Activated T-helper 1 cell treated with anti-CD3 and anti-CD28 coated beads, Interleukin-2, amount 50 U/mL, for 16 hours (primary cell): Measurements from ENCODE around the gene SRSF4.
"Not testable (repeated sequence)": the region's sequence is repeated elsewhere in the genome, so short reads cannot be mapped to it uniquely, and the experiment has no call there.

Source experiments
- DNase-seq, 2 donors: peaks; one replicate each; pipeline ENCODE4 v3.0.0-alpha.2; 2020; ENCODE audit warnings: low read depth in 1 of 2, low spot score in 1 of 2

SRSF4 gene

DNA sequence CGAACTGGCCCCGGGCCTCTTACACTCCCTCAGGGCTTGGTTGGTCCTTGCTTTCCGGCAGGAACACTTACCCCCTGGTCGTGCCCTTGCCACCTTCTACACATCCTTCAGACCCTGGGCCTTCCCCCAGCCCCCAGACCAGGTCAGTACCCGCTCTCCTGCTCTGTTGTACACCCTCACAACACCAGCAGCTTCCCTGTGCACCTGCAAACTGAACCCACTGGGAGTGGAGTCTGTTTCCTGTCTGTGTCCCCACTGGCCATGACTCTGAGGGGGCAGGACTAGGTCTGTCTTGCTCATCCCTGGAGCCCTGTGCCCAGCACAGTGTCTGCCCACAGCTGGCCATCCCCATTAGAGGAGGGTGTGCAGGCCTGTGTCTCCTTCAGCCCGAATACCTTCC lies 55.9 kb downstream of the SRSF4 start:
- DNase-seq: no peak

GRCh38 chr1:29125237-29125641 lies 56.5 kb downstream of the SRSF4 start:
- no peak for DNase-seq

- DNase-seq: peak; percentile 33
Measured at GRCh38 chr1:29124366-29125236, 57.1 kb downstream of the SRSF4 start.

- DNase-seq: no peak
Measured at GRCh38 chr1:29123887-29124365, 57.8 kb downstream of the SRSF4 start, which contains the start of gene TMEM200B. Gene TMEM200B (minus strand): TSS chr1:29123903. CDS start chr1:29121828, 2,075 bp downstream.

DNA sequence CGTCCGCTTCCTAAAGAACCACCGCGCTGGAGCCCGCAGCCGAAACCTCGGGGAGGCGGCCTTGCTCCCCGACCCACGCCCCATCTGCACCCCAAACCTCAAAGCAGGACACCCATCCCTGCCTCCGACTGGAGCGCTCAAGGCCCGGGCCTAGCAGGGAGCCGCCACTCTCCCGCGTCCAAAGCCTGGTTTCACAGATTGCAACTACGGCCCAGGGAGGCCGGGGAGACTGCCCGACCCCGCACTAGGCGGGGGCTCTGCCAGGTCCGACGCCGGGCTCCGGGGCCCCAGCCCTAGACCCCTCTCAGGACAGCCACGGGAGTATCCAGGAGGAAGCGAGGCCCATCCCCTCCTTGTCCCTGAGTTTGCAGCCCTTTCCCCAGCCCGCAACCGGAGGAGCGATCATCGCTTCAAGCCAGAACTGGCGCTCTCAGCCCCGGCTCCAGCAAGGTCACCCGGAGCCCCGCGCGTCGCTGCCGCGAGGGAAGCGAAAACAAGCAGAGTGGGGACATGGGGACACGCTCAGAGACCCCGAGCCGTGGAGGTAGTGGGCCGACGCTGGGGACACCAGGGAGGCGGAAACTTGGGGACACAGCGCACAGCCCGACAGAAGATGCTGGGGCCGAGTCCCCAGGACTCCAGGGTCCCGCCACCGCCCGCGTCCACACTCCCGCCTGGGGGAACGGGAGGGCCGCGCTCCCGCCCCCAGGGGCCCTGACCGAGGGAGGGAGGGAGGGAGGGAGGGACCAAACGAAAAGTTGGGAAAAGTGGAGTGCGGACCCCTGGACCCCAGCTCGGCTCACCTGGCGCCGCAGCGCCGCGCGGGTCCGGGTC lies 58.4 kb downstream of the SRSF4 start:
- DNase-seq: no peak

DNA sequence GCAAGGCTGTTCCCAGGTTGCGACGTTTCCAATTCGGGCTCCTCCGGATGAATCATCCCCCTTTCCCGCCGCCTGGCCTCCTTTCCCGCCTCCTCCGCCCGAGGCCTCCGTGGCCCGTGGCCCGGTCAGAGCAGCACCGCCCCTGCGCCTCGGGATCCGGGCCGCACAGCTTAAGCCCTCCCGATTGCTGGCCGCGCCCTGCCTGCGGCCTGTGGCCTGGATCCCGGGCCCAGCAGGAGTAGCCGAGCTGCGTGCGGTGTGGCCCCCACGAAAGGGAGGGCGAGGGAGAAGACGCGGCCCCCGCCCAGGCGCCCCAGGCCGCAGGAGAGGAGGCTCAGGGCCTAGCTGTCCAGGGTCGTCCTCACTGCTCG lies 59.0 kb downstream of the SRSF4 start:
- no peak for DNase-seq

GRCh38 chr1:29121936-29122681 lies 59.6 kb downstream of the SRSF4 start:
- no peak for DNase-seq

- no peak for DNase-seq
Measured at GRCh38 chr1:29121516-29121935, 60.2 kb downstream of the SRSF4 start.

GRCh38 chr1:29120947-29121485 lies 60.7 kb downstream of the SRSF4 start:
- peak; percentile 31 to 43 for DNase-seq

DNA sequence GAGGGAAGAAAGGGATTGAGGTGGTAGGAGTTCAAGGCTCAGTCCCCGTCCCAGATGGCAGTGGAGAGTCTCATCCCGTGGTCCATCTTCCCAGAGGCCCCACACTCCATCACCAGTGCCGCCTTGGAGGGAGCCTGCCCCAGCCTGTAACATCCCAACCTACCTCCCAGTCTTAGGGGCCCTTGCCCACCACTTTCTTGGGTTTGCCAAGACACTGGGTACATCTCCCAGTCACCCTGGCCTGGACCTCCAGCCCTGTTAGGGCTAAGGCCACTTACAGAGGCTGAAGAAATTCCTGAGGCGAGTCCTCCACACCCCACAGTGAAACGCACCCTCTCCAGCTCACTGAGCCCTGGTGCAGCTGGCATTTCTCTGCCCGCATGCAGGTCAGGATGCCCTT lies 61.3 kb downstream of the SRSF4 start:
- no peak for DNase-seq

DNA sequence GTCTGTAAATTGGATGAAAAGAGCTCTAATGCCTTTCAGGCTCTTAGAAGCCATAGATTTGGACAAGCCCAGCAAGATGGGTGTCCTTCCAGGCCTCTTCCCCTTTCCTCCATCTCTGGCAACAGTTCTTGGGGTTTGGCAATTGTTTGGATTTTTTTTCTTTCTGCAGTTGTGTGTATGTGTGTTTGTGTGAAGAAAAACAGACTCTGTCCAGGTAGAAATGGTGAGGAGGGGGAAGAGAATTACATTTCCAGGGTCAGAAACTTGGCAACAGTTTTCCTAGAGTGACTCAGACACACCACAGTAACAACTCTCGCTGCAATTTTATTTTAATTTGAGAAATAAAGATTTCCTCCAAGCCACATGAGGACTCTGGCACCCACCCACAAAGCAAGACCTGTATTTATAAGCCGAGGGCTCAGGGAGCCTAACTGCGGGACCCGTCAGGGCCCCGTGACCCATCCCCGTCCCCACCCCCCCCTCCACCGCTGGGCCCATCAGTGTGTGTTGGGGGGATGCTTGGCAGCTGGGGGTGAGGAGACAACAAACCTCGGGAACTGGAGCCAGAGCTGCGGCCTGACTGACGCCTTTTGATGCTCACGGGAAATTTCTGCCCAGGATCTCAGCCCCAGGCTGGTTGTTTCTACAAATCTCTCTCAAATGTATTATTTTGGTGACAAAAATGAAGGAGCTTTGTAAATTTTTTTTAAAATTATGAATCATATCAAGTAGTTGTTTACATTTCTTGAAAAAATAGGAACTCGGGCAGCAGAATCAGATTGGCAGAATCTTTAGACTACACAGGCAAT lies 62.4 kb downstream of the SRSF4 start:
- DNase-seq: no peak

DNA sequence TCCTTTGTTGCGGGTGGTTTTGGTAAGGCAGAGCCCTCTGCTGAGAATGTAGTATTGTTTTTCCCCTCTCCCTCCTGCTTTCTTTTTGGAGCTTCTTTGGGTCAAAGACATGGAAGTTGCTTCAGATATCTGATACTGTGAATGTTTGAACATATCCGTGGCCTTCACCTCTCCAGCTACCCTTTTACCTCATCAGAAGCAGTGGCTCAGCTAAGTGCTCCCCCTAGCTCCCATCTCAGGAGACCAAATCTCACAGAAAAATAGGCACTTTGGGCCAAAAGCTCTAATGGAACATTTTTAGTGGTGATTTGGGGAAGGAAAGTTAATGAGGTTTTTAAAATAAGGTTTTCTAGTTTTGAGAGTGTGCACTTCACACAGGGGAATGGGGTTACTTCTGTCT lies 64.3 kb downstream of the SRSF4 start:
- DNase-seq: no peak

- no peak for DNase-seq
Measured at GRCh38 chr1:29114654-29115053, 67.0 kb downstream of the SRSF4 start.

- DNase-seq: no peak
Measured at GRCh38 chr1:29113413-29114117, 68.1 kb downstream of the SRSF4 start.

- no peak for DNase-seq
Measured at GRCh38 chr1:29112705-29113412, 68.8 kb downstream of the SRSF4 start.

GRCh38 chr1:29108041-29108440 lies 73.7 kb downstream of the SRSF4 start:
- DNase-seq: not testable (repeated sequence)

GRCh38 chr1:29105822-29106221 lies 75.9 kb downstream of the SRSF4 start:
- no peak for DNase-seq

DNA sequence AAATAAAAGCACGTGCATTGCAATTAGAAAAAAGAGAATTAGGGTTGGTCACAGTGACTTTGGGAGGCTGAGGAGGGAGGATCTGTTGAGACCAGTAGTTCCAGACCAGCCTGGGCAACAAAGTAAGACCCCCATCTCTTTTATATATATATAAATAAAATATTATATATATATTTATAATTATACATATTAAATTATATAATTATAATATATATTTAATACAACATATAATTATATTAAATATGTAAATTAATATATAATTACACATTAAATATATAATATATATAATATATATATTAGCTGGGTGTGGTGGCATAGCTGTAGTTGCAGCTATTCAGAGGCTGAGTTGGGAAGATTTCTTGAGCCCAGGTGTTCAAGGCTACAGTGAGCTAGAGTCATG lies 81.2 kb downstream of the SRSF4 start:
- no peak for DNase-seq

DNA sequence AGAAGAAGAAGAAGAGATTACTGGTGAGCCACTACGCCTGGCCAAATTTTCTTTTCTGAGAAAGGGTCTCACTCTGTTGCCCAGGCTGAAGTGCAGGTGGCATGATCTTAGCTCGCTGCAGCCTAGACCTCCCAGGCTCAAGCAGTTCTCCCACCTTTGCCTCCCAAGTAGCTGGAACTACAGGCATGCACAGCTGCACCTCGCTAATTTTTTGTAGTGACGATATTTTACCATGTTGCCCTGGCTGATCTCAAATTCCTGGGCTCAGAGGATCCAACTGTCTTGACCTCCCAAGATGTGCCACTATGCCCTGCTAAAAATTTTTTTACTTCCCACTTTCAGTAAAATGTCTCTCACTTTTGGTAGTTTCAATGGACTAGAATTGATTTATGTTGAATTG lies 82.4 kb downstream of the SRSF4 start:
- DNase-seq: no peak
